Adrenal gland (tissue), 5 donors: Measurements from ENCODE around the gene ITGA11.

Experiments
- CTCF ChIP-seq, 6 experiments: fragments of 450-650 bp in 4 of 6; fragments of 200-600 bp in 2 of 6; sonication (generic) in 1 of 6; IDR thresholded peaks; 1 replicate in 5 of 6; 2 replicates in 1 of 6; pipeline versions ENCODE4 v1.5.1 to v1.8.0; 2016 to 2021; ENCODE audit warnings: antibody characterized with exemption in 6 of 6, mild to moderate bottlenecking in 2 of 6, moderate library complexity in 1 of 6
- POLR2A ChIP-seq, 2 donors: fragments of 450-650 bp; IDR thresholded peaks; one replicate each; pipeline ENCODE4 v1.6.1; 2017; ENCODE audit warnings: antibody characterized with exemption in 2 of 2, mild to moderate bottlenecking in 2 of 2, moderate library complexity in 1 of 2
- donor health status: DM: no; HTN: no; CAD: no.

- TF ChIP-seq CTCF (IDR thresholded peaks at IDR 0.05): no peak
- no peak for TF ChIP-seq POLR2A (IDR thresholded peaks at IDR 0.05)
Observed at GRCh38 chr15:68386587-68387288, 45.2 kb downstream of the ITGA11 start.
